Measurements from ENCODE around the gene TNIK. TPM values are rescaled to one million over a fixed set of nuclear protein-coding genes. Genes with fewer than 3 reads are reported as not detected.

Gene TNIK
- total RNA-seq, 1 donor from 2014 or later, result 33.9 TPM

DNA sequence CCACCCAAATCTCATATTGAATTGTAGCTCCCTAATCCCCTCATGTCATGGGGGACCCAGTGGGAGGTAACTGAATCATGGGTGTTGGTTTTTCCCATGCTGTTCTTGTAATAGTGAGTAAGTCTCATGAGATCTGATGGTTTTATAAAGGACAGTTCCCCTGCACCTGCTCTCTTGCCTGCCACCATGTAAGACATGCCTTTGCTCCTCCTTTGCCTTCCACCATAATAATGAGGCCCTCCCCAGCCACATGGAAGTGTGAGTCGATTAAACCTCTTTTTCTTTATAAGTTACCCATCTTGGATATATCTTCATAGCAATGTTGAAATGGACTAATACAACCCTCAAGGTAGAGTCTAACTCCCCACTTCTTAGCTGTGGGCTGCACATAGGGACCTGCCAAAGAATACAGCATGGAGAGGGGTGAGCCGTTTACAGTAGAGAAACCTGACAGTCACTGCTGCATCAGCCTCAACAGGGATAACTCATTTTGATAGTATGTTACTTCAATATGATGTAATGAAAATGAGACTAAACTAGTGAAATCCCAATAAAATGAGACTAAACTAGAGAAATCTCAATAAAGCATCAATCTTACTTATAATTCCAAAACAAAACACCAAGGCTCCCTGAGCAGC is 117.3 kb downstream of the TNIK start:
- DNase-seq (ENCODE audit: low spot score), result no peak

DNA sequence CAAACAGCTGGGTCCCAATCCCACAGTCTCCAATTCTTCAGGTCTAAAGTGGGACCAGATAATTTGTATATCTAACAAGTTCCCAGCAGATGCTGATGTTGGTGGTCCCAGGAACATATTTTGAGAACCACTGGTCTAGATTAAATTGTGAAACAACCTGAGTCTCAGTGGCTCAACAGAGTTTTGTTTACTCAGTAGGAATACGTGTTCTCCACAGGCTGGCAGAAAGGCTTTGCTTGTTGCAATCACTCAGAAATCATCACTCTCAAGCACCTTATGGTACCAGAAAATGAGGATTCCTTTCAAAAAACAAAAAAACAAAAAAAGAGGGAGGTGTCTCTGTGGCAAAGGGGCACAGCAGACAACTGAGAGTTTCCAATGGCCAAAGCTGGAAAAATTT is 118.0 kb downstream of the TNIK start:
- no peak for DNase-seq (ENCODE audit: low spot score)

DNA sequence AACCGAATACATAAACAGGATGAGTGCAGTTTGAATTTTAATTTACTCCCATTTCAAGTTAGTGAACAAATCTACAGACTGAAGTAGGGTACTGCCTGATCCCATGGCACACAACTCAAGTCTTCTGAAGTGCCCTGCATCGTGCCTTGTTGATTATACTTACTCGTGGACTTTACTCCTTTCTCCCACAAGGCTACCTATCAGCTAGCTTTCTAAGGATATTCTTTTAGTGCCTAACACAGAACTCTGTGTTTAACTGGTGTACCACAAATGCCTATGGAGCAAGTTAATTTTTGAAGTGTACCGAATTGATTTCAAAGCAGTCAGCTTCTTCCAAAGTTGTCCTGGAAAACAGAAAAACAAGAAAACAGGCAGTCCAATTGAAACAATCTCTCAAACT is 119.8 kb downstream of the TNIK start:
- no peak for DNase-seq (ENCODE audit: low spot score)

DNA sequence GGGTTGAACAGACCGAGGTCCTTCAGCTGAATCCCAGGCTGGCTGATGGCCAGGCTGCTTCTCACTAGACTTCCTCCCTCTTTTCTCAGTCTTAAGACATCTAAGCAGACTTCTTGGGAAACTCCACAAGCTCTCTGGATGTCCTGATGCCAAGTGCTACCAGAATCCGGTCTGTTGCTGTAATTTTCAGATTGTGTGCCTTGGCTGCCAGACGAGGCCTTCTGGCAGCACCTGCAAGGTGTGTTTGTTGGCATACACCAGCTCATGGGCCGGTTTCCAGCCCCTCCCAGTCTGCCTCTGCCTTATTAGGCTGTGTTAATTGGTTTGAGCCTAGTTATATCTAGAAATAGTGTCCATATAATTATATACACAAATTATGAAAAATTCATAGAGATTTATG is 120.6 kb downstream of the TNIK start:
- DNase-seq (ENCODE audit: low spot score), result peak; percentile 80

DNA sequence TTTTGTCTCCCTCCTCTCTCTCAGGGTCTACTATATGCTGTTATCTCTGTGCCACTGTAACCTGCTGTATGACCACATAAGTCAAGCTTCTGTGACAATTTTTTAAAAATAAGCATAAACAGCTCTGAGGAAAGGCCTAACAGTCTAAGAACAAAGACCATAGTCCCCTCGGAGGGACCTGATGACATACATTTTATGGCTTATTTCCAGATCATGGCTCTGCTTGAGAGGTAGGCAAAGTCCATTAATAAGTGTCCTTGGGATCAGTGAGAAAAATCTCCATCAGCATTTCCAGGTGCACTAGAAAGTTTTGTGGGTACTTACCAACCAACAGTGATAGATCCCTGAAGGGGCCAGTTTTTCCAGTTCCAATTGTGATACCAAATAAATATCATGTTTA is 123.8 kb downstream of the TNIK start:
- no peak for DNase-seq (ENCODE audit: low spot score)

DNA sequence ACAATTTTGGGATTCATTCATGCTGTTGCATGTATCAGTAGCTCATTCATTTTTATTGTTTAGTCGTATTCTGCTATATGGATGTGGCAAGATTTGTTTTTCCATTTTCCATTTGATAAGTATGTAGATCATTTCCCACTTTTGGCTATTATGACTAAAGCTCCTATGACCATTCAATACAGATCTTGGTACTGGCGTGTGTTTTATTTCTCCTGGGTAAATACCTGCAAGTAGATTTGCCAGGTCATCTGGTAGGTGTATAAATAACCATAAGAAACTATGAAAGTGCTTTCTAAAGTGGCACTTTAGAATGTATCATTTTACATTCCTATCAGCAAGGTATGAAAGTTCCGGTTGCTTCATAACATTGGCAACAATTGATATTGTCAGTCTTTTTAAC is 124.6 kb downstream of the TNIK start:
- no peak for DNase-seq (ENCODE audit: low spot score)

DNA sequence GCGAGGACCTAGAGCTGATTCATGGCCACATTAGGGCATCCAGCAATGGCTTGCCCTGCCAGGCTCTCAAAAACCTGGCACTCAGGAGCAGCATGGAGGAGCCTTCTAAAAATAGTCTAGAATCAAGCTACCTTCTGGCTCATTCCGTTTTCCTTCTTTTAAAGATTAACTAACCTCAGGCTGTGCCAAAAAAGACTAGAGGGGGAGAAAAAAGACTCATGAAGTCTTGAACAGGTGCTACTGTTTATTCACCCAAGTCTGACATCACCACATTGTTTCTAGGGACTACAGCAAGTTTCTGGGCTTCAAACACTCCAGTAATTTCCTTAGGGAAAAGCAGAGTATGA is 125.8 kb downstream of the TNIK start:
- DNase-seq (ENCODE audit: low spot score), result peak; percentile 47

DNA sequence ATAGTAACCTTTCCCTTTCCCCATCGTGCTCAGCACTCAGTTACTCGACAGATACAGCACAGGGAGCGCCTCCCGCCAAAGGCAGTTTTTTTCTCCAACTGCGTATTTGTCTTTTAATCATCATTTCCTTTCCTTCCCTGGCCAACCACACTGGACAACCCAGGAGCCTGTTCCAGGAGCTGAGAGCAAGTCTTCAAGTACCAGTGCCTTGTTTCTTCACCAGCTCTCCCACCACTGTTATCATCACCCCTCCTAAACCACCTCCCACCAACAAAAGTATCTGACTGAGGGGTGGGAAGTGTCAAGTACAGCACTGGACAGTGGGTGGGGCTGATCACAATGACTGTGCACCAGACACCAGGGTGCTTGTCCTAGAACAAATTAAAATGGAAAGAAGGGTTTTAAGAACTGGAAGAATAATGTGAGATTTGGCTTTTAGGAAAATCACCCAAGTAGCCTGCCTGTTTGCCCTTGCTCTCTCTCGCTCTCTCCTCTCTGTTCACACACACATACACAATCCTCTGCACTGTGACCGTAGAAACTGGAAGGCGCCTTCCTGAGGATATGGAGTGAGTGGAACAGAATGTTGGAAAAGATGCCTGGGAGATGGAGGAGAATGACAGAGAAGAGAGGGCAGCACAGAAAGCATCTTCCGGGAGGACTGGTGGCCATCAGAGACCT is 126.3 kb downstream of the TNIK start:
- no peak for DNase-seq (ENCODE audit: low spot score)

DNA sequence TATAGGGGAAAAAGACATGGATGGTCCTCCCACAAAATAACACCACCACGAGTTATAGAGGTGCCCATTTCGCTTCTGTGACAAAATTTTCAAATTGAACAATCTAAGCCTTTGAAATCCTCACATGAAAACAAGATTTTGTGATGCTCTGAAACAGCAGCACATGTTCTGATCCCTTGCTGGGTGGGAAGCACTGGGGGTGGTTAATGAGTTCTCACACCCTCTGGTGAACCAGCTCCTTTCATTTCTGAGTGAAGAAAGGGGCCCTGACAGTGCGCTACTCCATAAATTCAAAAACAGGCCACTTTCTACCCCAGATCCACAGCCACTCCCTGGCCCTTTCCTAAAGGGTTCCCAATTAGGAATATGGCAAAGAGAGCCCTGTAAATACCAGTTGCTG is 129.3 kb downstream of the TNIK start:
- no peak for DNase-seq (ENCODE audit: low spot score)

DNA sequence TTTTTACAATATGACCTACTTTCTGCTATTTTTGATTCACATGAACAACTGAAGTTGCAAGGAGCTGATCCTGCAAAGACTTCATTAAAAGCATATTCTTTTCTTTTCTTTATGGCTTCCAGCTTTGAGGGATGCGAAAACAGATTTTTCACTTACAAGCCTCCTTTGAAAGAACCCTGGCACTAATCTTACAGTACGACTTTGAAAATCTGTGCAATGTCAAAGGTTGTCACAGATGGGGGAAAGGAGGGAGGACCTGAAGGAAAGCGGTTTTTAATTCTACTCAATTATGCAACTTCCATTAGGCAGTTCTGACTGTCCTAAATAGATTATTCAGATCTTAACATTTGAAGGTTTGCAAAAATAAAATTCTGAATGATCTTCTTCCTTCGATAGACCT is 130.5 kb downstream of the TNIK start:
- DNase-seq (ENCODE audit: low spot score), result no peak

DNA sequence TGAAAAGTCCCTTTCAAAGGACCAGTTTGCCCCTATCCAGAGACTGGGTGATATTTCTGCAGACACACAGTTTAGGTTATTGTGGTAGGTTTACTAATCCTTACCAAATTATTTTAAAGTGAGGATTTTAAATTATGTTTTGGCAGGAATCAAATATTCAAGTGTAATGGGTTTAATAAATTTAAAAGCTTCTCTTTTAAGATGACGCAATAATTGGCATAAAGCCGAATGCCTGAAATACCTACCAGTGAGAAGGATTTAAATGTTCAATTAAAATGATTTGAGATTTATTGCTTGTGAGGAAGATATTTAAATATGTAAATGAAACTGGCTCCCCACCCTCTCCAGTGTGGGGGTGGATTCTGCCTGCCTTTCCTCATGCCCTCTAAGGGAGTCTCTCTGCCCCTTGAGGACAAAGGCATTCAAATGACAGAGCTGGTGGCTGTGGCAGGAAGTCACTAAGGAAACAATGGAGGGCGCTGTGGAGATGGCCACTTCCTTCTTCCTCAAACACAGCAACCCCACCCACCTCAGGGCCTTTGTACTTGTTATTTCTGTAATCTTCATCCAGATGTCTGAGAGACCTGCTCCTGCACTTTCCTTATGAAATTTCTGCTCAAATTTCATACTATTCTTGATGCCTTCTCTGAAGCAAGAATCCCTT is 131.7 kb downstream of the TNIK start:
- DNase-seq (ENCODE audit: low spot score), result no peak

DNA sequence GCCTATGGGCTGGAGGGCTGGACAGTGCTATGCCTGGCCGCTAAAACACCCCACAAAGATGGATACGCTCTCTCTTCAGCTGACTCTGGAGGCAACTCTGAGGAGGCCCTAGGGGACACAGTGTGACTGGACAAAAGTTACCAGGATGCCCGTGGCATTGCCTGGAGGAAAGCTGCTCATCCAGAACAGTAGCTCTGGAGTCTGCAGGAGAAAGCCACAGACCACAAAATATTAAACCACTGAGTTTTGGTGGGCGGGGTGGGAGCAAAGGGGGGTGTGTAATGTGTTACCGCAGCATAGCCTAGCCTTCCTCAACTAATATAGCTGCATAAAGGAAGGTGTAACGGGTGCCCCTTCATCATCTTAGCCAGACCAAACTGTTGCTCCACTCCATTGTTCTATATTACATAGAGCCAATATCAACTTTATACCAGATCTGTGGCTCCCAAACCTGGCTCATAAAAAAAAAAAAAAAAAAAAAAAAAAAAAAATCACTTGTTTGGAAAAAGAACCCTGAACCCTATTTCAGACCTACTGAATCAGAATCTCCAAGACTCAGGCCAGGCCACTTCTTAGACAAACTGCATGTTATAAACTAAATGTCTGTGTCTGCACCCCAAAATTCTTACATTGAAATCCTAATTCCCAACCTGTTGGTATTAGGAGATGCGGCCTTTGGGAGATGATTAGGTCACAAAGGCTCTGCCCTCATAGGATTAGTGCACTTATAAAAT is 132.6 kb downstream of the TNIK start:
- no peak for DNase-seq (ENCODE audit: low spot score)

DNA sequence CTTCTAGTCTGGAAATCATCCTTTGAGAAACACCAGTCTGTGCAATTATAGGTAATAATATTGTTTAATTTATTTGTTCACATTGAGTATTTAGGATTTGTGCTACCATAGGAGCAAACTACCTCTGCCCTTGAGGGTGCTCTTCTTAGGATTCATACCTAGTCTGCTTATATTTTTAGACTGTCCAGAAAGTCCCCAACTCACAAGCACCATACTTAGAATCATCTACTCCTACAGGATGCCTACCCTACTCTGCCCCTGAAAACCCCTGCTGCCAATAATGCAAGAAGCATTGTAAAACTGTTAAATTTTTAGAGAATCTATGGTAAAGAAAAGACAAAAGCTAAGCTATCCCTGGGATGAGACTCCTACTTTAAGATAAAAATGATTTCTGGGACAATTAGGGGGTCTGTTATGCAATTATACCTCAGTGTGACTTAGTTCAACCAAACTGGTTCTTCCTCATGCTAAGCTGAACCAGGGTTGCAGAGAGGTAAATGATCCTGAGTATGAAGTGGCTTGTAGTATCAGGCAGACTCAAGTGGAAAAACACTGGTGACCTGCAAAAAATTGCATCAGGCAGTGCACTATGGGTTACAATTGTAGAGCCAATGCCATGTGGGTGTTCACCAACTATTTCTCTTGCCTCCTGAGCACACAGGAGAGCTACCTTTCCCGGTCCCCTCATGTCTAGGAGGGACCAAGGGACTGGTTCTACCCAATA is 133.3 kb downstream of the TNIK start:
- DNase-seq (ENCODE audit: low spot score), result no peak

DNA sequence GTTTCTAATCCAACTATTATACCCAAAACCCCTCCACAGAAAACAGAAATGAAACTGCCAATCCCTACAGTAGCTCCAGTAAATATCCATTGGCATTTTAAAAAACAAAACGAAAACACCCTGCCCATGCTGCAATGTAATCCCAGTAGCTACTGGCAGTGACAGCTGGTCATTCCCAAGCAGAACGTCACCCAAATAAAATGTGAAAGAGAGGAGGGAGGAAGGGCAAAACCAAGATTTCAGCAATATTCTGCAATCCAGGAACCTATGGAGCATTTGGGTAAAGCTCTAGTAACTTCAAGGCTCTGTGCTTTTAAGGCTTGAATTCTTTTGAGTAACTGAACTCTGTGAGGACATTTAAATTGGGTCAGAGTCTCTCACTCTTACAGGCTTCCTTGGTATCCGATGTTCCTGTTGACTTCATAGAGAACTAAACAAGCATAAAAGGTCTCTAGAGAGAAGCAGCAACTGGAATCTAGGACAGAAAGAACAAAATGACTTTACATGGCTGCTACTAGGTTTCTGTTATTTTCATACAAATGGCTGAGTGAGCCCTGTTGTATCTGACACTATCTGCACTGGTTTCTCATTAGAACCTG is 136.2 kb downstream of the TNIK start:
- no peak for DNase-seq (ENCODE audit: low spot score)

DNA sequence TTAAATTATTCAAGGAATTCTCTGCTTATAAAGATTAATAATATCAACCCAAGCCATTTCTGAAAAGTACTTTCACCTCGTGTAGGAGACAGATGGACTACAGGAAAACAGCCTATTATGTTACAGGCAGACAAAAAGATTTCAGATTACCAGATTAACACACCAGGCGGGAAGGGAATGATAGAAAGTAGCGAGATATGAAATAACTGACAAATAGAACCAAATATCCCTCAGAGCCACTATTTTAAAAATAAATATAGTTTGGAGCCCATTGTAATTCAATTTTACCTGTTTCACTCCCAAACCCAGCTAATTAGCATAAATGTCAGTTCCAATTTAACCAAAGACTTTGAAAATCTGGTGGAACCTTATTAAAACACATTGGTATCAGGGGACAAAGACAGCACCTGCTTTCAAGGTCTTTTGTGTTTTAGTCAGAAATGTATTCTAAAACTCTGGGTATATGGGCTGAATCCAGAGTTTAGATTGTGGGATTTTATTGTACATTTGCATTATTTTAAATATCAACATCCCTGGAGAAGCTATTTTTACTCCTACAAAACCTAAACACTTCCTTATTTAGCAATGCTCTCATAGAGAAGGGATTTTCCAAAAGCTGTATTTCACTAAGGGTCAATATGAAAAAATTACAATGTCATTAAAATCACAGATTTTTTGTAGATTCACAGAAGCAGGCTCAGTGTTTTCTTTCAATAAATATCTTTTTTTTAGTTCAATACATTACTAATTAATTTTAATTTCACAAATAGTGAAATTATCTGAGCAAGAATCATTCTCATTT is 138.4 kb downstream of the TNIK start:
- DNase-seq (ENCODE audit: low spot score), result no peak

DNA sequence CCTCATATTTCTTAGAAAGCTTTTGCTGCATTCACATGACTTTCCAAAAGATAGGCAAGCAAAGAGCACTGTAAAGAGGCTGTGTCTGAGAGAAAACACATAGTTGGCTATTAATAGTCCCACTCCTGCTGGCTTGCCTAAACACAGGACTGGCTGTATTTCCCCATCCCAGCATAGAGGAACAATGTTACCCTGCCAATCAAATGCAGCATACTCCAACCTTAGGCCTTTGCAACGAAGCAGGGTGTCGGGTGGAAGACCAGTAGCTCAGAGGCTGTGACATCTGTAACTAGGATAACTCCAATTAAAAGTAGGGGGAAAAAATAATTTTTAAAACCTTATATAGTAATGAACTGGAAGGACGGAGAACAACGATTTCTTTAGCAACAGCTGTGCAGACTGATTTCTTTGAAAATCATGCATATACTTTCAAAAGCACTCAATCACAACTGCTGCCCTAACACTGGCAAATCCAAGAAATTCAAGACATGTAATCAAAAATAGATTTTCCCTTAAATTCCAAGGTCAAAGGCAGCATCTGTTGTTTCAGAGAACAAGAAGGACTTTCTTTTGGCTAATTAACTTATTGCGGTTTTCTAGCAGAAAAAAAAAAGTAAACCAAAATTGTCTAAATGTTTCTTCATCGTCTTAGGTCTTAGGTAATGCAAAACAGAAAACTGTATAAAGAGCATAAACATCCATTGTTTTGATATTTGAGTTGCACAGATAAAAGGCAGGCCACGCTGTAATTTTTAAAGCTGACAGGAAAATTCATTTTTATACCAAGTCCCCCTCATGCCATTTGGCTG is 139.3 kb downstream of the TNIK start:
- DNase-seq (ENCODE audit: low spot score), result no peak

DNA sequence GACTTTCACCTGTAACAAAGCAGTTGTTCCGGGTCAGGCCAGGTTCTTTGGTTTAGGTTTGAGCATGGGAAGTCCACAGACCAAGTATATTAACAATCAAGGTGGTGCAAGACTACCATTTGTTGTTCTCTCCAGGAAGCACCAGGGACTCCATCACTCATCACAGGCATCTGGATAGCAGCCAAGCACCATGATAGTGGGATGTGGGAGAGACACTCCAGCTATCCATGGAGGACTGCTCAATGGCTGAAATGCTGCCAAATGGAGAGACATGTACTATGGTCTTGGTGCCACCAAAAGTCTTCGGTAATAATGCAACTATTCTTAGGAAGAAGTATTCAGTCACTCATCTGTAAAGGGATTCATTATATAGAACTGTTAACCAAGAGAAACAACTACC is 143.0 kb downstream of the TNIK start:
- no peak for DNase-seq (ENCODE audit: low spot score)

DNA sequence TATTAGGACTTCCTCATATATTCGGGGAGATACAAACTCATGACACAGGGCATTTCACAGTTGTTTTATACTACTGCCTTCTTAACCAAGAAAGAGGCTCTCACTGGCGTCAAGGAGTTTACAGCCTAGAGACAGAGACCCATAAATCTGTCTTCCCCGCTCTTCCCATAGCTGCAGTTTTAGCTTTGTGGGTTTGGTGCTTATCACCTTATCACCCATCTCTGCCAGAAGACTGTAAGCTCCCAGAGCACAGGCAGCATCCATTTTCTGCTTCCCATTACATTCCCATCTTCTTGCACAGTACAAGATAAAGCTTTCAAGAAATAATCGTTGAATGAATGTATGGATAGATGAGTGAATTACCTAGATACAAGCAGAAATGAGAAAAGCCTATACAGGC is 144.3 kb downstream of the TNIK start:
- no peak for DNase-seq (ENCODE audit: low spot score)

DNA sequence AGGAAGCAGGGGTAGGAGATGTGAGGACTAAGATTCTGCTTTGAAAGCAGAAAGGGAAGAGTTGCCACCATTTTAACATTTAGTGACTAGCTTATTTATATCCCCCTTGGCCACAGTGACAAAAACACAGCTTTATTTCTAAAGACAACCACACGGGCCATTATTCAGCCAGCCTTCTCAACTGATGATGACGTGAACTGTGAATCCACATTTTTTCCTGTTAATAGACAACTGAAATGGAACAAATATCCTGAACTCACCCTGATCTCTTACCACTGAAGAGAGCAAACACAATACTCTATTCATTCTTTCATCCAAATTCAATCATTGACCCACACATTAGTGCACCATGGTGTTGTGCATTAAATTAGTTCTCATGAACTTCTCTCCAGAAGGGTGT is 145.1 kb downstream of the TNIK start:
- DNase-seq (ENCODE audit: low spot score), result no peak

DNA sequence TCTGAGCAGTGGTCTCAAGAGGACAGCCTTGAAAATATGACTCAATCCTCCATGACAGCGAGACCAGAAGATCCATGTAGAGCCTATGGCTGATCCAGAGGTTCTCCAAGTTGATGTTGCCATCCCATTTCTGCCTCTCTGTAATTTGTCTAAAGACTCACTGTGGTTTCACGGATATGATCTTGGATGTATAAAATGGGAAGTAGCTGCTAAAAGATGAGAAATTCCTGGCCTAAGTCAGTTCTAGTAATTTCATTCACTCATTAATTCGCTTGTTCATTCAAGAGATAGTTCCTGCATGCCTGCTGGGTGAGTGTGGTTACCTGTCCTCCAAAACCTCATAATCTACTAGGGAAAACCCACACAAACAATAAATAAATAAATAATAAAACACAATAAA is 145.9 kb downstream of the TNIK start:
- DNase-seq (ENCODE audit: low spot score), result no peak
